ENCODE results near the gene SNX8.
"Not testable (repeated sequence)": the region's sequence is repeated elsewhere in the genome, so short reads cannot be mapped to it uniquely, and the experiment has no call there.

Gene SNX8

DNA sequence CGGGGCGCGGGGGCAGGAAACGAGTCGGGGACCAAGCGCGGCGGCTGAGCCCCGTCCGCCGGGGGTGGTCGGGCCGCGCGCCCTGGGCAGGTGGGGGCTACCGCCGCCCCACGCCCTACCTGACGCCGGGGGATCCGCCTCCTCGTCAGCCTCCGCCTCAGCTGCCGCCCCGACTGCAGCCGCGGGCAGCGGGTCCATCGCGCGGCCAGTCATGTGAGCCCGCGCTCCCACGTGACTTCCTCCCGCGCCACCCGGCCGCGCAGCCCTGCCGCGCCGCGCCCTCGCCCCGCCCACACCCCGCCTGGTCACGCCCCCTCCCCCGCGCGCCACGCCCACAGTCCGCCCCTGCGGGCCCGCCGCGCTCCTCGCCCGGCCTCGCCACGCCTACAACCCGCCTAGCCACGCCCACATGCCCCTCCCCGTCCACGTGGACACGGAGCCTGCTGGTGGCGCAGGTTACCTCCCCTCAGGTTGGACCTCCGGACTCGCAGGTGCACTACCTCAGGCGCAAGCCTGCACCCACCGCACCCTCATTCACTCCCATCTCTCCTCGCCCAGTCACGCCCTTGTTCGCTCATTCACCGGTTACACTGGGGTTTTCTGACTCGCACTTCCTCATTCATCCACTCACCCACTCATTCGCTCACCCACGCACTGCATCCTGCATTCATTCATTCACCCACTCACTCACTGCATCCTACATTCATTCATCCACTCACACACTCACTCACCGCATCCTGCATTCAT lies at the start of gene SNX8:
TSS of gene SNX8 (minus strand) at position 233 of the 747 bp plus-strand sequence. CDS start at position 213, 20 bp downstream.
- peak; percentile 93 to 96 for DNase-seq

GRCh38 chr7:2362385-2363088 lies 48.3 kb upstream of the SNX8 start:
- no peak for DNase-seq

DNA sequence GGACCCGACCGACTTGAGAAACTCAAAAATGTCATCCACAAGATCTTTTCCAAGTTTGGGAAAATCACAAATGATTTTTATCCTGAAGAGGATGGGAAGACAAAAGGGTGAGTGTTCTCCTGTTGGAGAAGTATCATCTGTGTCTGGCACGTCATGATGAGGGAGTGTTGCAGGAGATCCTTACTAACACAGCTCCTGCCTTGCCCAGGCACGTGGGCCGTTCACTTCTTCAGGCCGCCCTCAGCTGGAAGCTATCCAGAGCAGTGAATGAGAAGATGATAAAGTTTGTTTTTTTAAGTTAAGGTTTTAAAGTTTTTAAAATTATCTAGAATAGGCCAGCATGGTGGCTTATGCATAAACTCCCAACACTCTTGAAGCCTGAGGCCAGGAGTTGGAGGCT lies 46.6 kb upstream of the SNX8 start:
- DNase-seq = no peak

GRCh38 chr7:2359610-2360009 lies 45.4 kb upstream of the SNX8 start:
- DNase-seq = no peak

DNA sequence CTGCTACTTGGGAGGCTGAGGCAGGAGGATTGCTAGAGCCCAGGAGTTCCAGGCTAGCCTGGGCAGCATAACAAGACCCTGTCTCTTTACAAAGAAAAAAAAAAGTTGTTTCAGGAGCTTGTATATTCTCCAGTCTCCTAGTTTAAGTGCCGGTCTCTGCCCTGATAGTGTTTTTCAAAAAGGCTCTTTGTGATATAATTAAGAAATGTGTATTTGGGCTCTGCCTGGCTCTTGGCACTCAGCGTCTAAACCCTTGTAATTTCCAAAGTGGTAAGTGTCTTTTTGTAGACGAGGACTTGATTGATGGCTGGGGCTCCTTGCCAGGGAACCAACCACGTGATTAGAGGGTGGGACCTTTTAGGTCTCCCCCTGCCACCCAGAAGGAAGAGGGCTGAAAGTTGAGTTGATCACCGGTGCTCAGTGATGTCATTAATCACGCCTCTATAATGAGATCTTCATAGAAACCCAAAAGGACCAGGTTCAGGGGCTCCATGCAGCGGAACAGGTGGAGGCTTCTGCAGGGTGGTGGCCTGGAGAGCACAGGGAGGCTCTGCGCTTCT lies 44.8 kb upstream of the SNX8 start:
- no peak for DNase-seq

GRCh38 chr7:2357571-2357970 lies 43.3 kb upstream of the SNX8 start:
- DNase-seq = no peak

DNA sequence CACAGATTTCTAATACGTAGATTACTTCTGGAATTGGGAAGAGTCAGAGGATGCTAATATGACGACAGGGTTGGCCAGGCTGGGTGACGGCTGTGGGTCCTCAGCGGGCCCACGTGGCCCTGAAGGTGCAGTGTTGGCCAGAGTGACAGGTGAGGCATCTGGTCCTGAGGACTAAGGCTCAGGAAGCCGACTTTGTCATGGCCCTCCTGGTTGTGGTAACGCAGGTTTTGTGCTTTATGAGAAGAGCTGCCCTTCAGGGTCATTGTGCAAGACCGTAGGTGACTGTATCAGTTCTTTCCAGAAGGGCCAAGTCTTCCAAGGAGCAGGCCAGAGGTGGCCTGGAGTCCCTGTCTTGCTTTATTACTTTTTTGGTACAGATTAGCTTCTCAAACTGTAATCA lies 42.9 kb upstream of the SNX8 start:
- DNase-seq = no peak

DNA sequence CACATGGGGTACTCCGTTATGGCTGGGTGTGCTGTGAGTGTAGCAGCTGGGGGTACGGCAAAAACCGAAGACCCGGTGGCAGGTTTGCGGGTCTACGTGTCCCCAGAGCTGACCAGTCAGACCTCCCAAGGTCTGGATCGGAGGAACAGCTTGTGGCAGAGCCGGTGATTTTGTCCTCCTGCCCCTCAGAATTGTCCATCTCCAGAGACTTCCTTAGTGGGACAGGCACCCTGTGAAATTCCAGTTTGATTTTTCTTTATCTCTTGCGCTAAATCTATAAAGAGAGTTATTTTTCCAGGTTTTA lies 41.4 kb upstream of the SNX8 start:
- no peak for DNase-seq

DNA sequence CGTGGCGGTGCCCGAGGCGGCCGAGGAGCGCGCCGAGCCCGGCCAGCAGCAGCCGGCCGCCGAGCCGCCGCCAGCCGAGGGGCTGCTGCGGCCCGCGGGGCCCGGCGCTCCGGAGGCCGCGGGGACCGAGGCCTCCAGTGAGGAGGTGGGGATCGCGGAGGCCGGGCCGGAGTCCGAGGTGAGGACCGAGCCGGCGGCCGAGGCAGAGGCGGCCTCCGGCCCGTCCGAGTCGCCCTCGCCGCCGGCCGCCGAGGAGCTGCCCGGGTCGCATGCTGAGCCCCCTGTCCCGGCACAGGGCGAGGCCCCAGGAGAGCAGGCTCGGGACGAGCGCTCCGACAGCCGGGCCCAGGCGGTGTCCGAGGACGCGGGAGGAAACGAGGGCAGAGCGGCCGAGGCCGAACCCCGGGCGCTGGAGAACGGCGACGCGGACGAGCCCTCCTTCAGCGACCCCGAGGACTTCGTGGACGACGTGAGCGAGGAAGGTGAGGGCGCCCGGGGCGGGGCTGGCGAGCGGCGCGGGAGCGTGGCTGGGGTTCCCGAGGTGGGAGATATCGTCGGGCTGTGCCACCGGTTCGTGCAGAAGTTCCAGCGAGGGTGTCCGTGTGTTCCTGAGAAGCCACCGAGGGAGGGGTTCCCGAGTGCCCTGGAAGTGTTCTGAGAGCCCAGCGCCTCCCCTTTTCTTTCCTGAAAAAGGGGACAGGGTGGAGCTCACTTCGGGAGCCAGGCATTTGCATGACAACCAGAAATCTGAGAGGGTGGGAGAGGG lies 40.9 kb upstream of the SNX8 start:
- peak in 1 of 2 donors; percentile 3 for DNase-seq

DNA sequence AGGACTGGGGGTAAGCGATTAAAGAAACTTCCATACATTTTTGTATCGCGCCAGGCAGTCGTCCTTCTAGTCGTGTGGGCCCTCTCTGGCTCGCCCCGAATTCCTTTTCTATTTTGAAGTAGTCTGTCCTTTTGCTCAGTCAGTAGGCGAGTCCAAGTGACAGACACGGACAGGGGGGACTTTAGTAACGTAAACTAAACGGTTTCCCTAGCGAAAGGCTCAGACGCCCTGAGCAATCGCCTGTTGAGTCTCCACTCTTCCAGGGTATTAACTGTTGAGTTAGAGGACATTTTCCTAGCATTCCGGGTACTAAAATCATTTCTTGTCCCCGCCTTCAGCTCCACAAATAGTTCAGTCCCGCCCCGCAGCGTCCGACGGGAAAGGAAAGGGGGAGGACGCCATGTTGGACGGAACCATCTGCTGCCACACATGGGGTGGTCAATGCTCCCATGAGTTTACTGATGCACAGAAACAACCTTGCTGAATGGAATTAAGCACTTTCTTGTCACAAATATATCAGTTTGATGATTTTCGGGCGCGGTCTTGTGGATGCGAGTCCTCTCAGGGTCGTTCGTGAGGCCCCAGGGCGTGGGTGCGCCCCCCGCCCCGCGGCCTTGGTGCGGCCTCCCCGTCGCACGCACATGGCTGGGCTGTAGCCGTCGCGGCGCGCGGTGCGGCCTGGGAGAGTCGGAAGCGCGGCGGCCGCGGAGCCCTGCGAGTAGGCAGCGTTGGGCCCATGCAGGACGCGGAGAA lies 40.1 kb upstream of the SNX8 start, which contains the start of gene EIF3B:
TSS of gene EIF3B (plus strand) at position 642 of the 753 bp plus-strand sequence. CDS start at position 737, 95 bp downstream.
- peak; percentile 88 to 94 for DNase-seq

- peak; percentile 89 to 92 for DNase-seq
Observed at GRCh38 chr7:2353936-2354185, 39.6 kb upstream of the SNX8 start.

DNA sequence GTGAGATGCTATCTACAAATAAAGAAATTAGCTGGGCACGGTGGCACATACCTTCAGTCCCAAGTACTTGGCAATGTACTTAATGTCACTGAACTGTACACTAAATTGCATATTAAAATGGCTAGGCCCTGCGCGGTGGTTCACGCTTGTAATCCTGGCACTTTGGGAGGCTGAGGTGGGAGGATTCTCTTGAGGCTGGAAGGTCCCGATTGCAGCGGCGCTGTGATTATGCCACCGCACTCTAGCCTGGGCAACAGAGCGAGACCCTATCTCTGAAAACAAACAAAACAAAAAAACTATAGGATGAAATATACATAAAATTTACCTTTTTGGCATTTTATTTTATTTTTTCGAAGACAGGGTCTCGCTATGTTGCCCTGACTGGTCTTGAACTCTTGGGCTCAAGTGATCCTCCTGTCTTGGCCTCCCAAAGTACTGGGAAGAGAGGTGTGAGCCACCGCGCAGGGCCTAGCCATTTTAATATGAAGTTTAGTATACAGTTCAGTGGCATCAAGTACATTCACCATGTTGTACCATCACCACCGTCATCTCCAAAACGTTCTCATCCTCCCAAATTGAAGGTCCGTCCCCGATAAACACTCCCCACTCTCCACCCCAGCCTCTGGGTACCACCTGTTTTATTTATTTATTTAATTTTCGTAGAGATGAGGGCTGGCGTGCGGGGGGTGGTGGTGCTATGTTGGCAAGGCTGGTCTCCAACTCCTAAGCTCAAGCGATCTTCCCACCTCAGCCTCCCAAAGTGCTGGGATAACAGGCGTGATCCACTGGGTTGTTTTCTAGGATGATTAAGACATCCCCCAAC lies 39.1 kb upstream of the SNX8 start:
- DNase-seq = no peak

GRCh38 chr7:2350861-2351260 lies 36.6 kb upstream of the SNX8 start:
- no peak for DNase-seq

GRCh38 chr7:2350055-2350454 lies 35.8 kb upstream of the SNX8 start:
- no peak for DNase-seq

DNA sequence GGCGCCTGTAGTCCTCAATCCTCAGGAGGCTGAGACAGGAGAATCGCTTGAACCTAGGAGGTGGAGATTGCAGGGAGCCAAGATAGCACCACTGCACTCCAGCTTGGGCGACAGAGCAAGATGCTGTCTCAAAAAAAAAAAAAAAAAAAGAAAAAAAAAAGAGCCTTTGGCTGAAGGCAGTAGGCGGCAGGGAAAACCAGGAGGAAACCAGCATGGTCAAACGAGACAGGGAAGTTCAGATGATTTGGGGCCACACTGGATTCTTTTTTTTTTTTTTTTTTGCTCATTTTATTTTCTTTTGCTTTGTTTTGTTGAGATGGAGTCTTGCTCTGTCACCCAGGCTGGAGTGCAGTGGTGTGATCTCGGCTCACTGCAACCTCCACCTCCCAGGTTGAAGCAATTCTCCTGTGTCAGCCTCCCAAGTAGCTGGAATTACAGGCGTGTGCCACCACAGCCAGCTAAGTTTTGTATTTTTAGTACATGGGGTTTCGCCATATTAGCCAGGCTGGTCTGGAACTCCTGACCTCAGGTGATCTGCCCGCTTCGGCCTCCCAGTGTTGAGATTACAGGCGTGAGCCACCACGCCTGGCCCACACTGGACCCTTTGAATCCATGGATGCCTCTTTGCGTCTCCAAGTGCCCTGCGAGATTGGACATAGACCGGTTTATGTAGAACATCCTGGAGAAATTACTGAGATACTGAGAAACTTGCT lies 33.3 kb upstream of the SNX8 start:
- not testable (repeated sequence) for DNase-seq

- no peak for DNase-seq
Observed at GRCh38 chr7:2336626-2337299, 22.5 kb upstream of the SNX8 start.

DNA sequence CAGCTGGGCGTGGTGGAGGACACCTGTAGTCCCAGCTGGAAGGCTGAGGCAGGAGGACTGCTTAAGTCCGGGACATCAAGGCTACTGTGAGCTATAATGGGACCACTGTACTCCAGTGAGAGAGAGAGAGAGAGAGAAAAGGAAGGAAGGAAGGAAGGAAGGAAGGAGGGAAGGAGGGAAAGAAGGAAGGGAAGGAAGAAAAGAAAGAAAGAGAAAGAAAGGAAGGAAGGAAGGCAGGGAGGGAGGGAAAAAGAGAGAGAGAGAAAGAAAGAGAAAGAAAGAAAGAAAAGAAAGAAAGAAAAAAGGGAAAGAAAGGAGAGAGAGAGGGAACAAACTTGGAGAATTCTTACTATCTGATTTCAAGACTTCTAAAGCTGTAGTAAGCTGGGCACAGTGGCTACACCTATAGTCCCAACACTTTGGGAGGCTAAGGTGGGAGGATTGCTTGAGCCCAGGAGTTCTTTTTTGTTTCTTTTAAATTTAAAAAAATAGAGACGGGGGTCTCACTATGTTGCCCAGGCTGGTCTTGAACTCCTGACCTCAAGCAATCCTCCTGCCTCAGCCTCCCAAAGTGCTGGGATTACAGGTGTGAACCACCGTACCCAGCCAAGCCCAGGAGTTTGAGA lies 18.5 kb upstream of the SNX8 start:
- DNase-seq = not testable (repeated sequence)

- DNase-seq = no peak
Observed at GRCh38 chr7:2331707-2332106, 17.5 kb upstream of the SNX8 start.

DNA sequence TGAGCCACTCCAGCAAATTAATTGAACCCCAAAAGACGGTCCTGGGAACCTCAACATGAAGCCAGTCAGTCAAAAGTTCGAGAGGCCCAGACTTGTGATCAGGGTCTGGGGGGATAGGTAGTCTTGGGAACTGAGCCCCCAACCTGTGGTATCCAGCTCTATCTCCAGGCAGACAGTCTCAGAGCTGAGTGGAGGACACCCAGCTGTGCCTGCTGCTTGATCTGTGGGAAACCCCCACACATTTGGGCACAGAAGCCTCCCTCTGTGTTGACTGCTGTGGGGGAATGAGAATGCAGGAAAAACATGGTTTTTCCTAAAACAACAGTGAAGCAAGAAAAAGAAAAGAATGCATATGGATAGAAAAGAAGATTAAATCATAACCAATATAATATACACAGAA lies 16.3 kb upstream of the SNX8 start:
- DNase-seq = no peak

DNA sequence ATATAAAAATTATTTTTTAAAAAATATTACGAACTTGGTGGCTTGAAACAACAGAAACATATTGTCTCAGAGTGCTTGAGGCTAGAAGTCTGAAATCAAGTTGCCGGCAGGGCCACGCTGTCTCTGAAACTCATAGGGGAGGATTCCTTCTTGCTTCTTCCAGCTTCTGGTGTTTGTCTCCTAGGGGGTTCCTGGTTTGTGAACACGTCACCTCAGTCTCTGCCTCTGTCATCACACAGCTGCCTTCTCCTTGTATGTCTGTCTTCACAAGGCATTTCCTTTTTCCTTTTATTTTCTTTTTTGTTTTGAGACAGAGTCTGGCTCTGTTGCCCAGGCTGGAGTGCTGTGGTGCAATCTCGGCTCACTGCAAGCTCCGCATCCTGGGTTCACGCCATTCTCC lies 12.7 kb upstream of the SNX8 start:
- DNase-seq = no peak

Measured in CD4-positive, alpha-beta T cell treated with Interferon alpha-2 for 1 hour (primary cell).